ENCODE measurements around the gene PDSS1.
"Not testable (repeated sequence)": the region's sequence is repeated elsewhere in the genome, so short reads cannot be mapped to it uniquely, and the experiment has no call there.

PDSS1 gene

GRCh38 chr10:26689399-26689798 is 8.1 kb upstream of the PDSS1 start:
- Mint-ChIP-seq H3K27ac (no peak overlapping the region), H3K4me3 (no peak overlapping the region), H3K27me3 (no peaks in the 10 kb centered on the region), H3K9me3 (peaks cover 0 to 4% of the 10 kb centered on the region in 2 donors), H3K4me1 (peaks cover 22% of the 10 kb centered on the region)
- ATAC-seq (no peak), DNase-seq (no peak)

- no peak overlapping the region for H3K4me3 Mint-ChIP-seq
- H3K4me1 Mint-ChIP-seq = peaks cover 13% of the 10 kb centered on the region
- DNase-seq (no peak), ATAC-seq (no peak)
- H3K27me3 Mint-ChIP-seq = no peaks in the 10 kb centered on the region
- H3K9me3 Mint-ChIP-seq = peaks cover 0 to 4% of the 10 kb centered on the region in 2 donors
- no peak overlapping the region for H3K27ac Mint-ChIP-seq
Observed at GRCh38 chr10:26690731-26691475, 6.6 kb upstream of the PDSS1 start.

DNA sequence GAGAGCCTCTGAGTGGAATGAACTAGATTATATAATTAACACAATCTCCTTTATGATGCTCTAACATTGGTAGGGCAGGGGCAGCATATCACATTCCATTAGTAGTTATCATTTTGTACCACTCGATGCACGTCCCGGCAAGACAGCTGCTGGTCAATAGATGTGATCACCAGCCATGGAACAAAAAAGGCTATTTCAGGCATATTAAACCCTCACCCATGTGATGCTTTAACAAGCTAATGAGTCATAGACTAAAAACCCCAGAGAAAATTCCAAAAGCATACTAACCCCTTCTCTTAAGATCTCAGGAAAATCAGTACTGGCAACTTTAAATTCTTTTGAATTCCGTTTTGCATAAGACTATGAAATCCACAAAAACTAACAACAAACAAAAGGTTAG is 3.0 kb upstream of the PDSS1 start:
- DNase-seq, H3K9me3 Mint-ChIP-seq: not testable (repeated sequence)

DNA sequence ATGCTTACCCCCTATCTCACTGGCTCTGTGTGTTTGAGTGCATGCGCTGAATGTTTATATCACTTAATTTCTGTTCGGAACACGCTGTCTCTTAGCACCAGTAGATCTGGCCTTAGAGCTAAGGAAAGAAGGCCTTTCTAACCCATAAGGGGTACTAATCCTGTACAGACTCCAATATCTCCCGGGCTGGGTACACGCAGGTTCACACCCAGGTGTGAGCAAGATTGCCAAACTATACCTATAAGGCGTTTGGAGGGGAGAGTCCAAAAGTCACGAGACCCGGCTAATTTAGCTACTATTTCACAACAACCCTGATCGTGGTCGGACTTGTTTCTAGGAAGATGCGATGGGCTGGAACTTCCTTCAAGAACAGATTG is 727 bp upstream of the PDSS1 start:
- ATAC-seq (peak; percentile 14), DNase-seq (no peak)
- no peaks in the 10 kb centered on the region for H3K27me3 Mint-ChIP-seq
- H3K27ac Mint-ChIP-seq = peak overlapping the region; percentile 95 to 98
- H3K9me3 Mint-ChIP-seq = no peaks in the 10 kb centered on the region
- peaks cover 38% of the 10 kb centered on the region for H3K4me1 Mint-ChIP-seq
- peak overlapping the region; percentile 99 to 100 for H3K4me3 Mint-ChIP-seq

More for the DNA sequence above, 3.0 kb upstream of the PDSS1 start:
- not testable (repeated sequence) for ATAC-seq, H3K27me3 Mint-ChIP-seq, H3K4me3 Mint-ChIP-seq
- H3K4me1 Mint-ChIP-seq = peaks cover 26% of the 10 kb centered on the region
- peak overlapping the region in 1 of 2 donors; percentile 7 for H3K27ac Mint-ChIP-seq

DNA sequence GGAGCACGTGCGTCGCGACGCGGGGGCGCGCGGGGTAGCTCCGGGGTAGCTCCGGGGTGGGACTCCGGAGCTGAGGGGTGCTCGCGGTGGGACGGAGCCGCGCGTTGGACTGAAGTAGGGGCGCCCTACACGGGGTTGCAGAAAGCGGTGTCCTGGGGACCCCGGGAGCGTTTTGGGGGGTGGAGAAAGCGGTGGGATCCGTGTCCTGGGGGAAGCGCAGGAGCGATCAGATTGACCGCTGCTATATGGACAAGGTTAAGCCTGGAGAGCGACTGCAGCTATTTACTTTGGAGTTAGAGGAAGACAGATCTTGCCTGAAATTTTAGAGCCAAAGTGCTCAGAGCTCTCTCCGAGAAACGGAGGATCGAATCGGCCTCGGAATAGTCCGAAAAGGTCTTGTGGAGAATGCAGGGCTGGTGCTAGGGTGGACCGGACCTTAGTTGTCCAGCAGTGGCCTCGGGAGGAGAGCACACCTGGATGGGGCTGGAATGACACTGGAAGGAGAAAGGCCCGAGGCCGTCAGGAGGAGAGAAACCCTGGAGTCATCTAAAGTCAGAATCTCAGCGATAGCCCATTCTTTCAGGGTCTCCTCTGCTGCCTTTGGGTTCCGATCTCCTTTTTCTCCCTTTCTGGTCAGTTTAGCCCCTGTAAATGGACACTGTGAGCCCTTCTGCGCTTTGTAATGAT is 564 bp downstream of the PDSS1 start:
- Mint-ChIP-seq H3K4me3 (peak overlapping the region; percentile 99 to 100), H3K27me3 (no peaks in the 10 kb centered on the region), H3K4me1 (peaks cover 47% of the 10 kb centered on the region), H3K9me3 (no peaks in the 10 kb centered on the region), H3K27ac (peak overlapping the region; percentile 95 to 98)
- ATAC-seq (no peak), DNase-seq (no peak)

DNA sequence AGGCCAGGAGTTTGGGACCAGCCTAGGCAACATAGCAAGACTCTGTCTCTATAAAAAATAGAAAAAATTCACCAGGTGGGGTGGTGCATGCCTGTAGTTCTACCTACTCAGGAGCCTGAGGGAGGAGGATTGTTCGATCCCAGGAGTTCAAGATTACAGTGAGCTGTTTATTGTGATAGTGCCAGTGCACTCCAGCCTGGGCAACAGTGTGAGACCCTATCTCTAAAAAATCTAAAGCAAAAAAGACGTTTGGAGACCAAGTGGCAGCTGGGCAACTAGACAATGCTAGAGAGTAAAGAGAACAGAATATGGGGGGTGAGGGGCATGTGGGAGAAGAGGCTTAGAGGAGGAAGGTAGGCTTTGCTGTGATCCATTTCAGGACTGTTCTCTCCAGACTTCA is 1.4 kb downstream of the PDSS1 start:
- Mint-ChIP-seq H3K9me3 (no peaks in the 10 kb centered on the region), H3K27ac (peak overlapping the region in 1 of 2 donors; percentile 49), H3K27me3 (no peaks in the 10 kb centered on the region), H3K4me3 (peak overlapping the region; percentile 99 to 100), H3K4me1 (peaks cover 47% of the 10 kb centered on the region)
- ATAC-seq (no peak), DNase-seq (no peak)

GRCh38 chr10:26699631-26700030 is 2.1 kb downstream of the PDSS1 start:
- Mint-ChIP-seq H3K27me3 (no peaks in the 10 kb centered on the region), H3K4me3 (peak overlapping the region in 1 of 2 donors; percentile 99), H3K9me3 (no peaks in the 10 kb centered on the region), H3K27ac (peak overlapping the region in 1 of 2 donors; percentile 59), H3K4me1 (peaks cover 47% of the 10 kb centered on the region)
- ATAC-seq (no peak), DNase-seq (no peak)

- no peak for DNase-seq
- peaks cover 51% of the 10 kb centered on the region for H3K4me1 Mint-ChIP-seq
- peak overlapping the region in 1 of 2 donors; percentile 35 for H3K4me3 Mint-ChIP-seq
- H3K9me3 Mint-ChIP-seq = no peaks in the 10 kb centered on the region
- no peaks in the 10 kb centered on the region for H3K27me3 Mint-ChIP-seq
- H3K27ac Mint-ChIP-seq = peak overlapping the region in 1 of 2 donors; percentile 5
- ATAC-seq = no peak
Observed at GRCh38 chr10:26700884-26701630, 3.6 kb downstream of the PDSS1 start.

DNA sequence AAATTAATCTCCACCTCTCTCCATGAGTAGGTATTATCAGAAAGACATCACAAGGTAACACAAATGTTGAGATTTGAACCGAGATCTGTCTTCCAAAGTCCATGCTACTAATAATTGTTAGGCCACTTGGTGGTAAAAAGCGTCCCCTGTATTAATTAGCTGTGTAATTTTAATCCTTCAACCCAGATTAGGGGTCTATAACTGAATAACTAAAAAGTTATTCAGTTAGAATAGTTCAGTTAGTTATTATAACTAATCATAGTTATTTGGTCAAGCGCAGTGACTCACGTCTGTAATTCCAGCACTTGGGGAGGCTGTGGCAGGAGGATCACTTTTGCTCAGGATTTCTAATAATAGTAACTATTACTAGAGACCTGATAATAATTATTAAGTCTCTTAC is 5.6 kb downstream of the PDSS1 start:
- Mint-ChIP-seq H3K27me3 (no peaks in the 10 kb centered on the region), H3K9me3 (no peaks in the 10 kb centered on the region), H3K27ac (no peak overlapping the region), H3K4me3 (no peak overlapping the region), H3K4me1 (peaks cover 47% of the 10 kb centered on the region)
- ATAC-seq (no peak), DNase-seq (no peak)

DNA sequence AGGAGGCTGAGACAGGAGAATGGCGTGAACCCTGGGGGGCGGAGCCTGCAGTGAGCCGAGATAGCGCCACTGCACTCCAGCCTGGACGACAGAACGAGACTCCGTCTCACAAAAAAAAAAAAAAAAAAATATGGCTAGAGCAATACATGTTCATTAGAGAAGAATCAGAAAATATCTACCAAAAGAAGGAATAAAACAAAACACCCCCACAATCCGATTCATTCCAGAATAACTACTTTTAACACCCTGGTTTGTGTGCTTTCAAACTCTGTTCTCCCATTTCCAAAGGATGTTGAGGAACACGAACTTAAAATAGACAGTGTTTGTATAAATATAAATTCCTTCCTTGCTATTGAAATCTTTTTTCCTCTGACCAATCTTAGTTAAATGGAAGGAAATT is 6.5 kb downstream of the PDSS1 start:
- DNase-seq (no peak), ATAC-seq (no peak)
- Mint-ChIP-seq H3K27ac (no peak overlapping the region), H3K4me3 (no peak overlapping the region), H3K4me1 (peaks cover 38% of the 10 kb centered on the region), H3K27me3 (no peaks in the 10 kb centered on the region), H3K9me3 (no peaks in the 10 kb centered on the region)

- H3K9me3 Mint-ChIP-seq = no peaks in the 10 kb centered on the region
- ATAC-seq (no peak), DNase-seq (no peak)
- peaks cover 22% of the 10 kb centered on the region for H3K4me1 Mint-ChIP-seq
- H3K27me3 Mint-ChIP-seq = no peaks in the 10 kb centered on the region
- no peak overlapping the region for H3K4me3 Mint-ChIP-seq
- H3K27ac Mint-ChIP-seq = peak overlapping the region in 1 of 2 donors; percentile 64
Observed at GRCh38 chr10:26706206-26706605, 8.7 kb downstream of the PDSS1 start.

- DNase-seq (no peak), ATAC-seq (no peak)
- peaks cover 15% of the 10 kb centered on the region for H3K4me1 Mint-ChIP-seq
Observed at GRCh38 chr10:26706936-26707335, 9.4 kb downstream of the PDSS1 start.

GRCh38 chr10:26711324-26711723 is 13.8 kb downstream of the PDSS1 start:
- peaks cover 1% of the 10 kb centered on the region for H3K4me1 Mint-ChIP-seq
- no peak overlapping the region for H3K4me3 Mint-ChIP-seq
- no peak overlapping the region for H3K27ac Mint-ChIP-seq
- H3K27me3 Mint-ChIP-seq = no peaks in the 10 kb centered on the region
- ATAC-seq (no peak), DNase-seq (no peak)
- H3K9me3 Mint-ChIP-seq = no peaks in the 10 kb centered on the region

More at GRCh38 chr10:26706936-26707335, 9.4 kb downstream of the PDSS1 start:
- Mint-ChIP-seq H3K4me3 (no peak overlapping the region), H3K27me3 (no peaks in the 10 kb centered on the region), H3K9me3 (no peaks in the 10 kb centered on the region), H3K27ac (no peak overlapping the region)

- Mint-ChIP-seq H3K4me3 (no peak overlapping the region), H3K9me3 (no peaks in the 10 kb centered on the region), H3K27ac (peak overlapping the region in 1 of 2 donors; percentile 65), H3K27me3 (no peaks in the 10 kb centered on the region), H3K4me1 (no peaks in the 10 kb centered on the region)
- ATAC-seq (no peak), DNase-seq (no peak)
Observed at GRCh38 chr10:26714415-26715136, 17.1 kb downstream of the PDSS1 start.

GRCh38 chr10:26715137-26715487 is 17.6 kb downstream of the PDSS1 start:
- Mint-ChIP-seq H3K27me3 (no peaks in the 10 kb centered on the region), H3K27ac (no peak overlapping the region), H3K4me1 (no peaks in the 10 kb centered on the region), H3K4me3 (no peak overlapping the region), H3K9me3 (no peaks in the 10 kb centered on the region)
- no peak for ATAC-seq
- no peak for DNase-seq
